GM12892 (cell line): ENCODE data around the gene PIK3R6.
A peak's percentile ranks its signal among the peaks of the same experiment; 100 is the strongest.

Source experiments
- DNase-seq: peaks from one replicate; pipeline ENCODE4 v3.0.0; 2011; ENCODE audit not compliant: insufficient read length
- FAIRE-seq: peaks from 2 replicates; lab custom pipeline; 2011; peaks lifted over from hg19 to GRCh38; lab: Jason Lieb, UNC
- POLR2A ChIP-seq: IDR thresholded peaks from 2 replicates; pipeline ENCODE4 v1.6.1; 2011; ENCODE audit warnings: low read depth, low read length, control low read depth
- POLR2AphosphoS5 ChIP-seq: IDR thresholded peaks from 2 replicates; pipeline ENCODE4 v1.6.1; 2011; ENCODE audit warnings: low read depth, low read length, control low read depth
- TAF1 ChIP-seq: IDR thresholded peaks from 2 replicates; pipeline ENCODE4 v1.6.1; 2011; ENCODE audit warnings: low read depth, mild to moderate bottlenecking, control low read depth, low read length, borderline replicate concordance

The PIK3R6 gene

GRCh38 chr17:8837563-8838075 lies 29.9 kb downstream of the PIK3R6 start:
- peak; percentile 27 for FAIRE-seq
- no peak for DNase-seq
- TF ChIP-seq POLR2AphosphoS5, result no peak; the same call in 1 of the 2 replicates
- no peak for TF ChIP-seq TAF1
- no peak for TF ChIP-seq POLR2A

GRCh38 chr17:8836821-8837562 lies 30.5 kb downstream of the PIK3R6 start:
- no peak for FAIRE-seq
- TF ChIP-seq POLR2A, result peak; percentile 37; the same call in 1 of the 2 replicates
- no peak; the same call in 1 of the 2 replicates for TF ChIP-seq POLR2AphosphoS5
- no peak for TF ChIP-seq TAF1
- DNase-seq, result no peak

- TF ChIP-seq TAF1 (no peak), POLR2AphosphoS5 (peak; percentile 30; the same call in 1 of the 2 replicates), POLR2A (0 out of 2 replicates have a peak, but pooled peaks have one; percentile 23)
- FAIRE-seq (no peak), DNase-seq (no peak)
Measured at GRCh38 chr17:8835631-8836364, 31.7 kb downstream of the PIK3R6 start.

- no peak for TF ChIP-seq POLR2AphosphoS5
- no peak for FAIRE-seq
- no peak for DNase-seq
Measured at GRCh38 chr17:8835106-8835505, 32.4 kb downstream of the PIK3R6 start.

GRCh38 chr17:8832711-8833352 lies 34.6 kb downstream of the PIK3R6 start:
- TF ChIP-seq TAF1 (no peak), POLR2AphosphoS5 (no peak), POLR2A (no peak)
- FAIRE-seq, result no peak
- peak; percentile 45 for DNase-seq

GRCh38 chr17:8831234-8831849 lies 36.1 kb downstream of the PIK3R6 start:
- no peak for DNase-seq
- peak; percentile 78 for TF ChIP-seq POLR2AphosphoS5
- no peak for TF ChIP-seq TAF1
- peak; percentile 57; the same call in 1 of the 2 replicates for TF ChIP-seq POLR2A
- no peak for FAIRE-seq

GRCh38 chr17:8830141-8830540 lies 37.3 kb downstream of the PIK3R6 start:
- TF ChIP-seq TAF1 (no peak), POLR2A (no peak), POLR2AphosphoS5 (no peak; the same call in 1 of the 2 replicates)
- FAIRE-seq, result no peak
- no peak for DNase-seq

- peak; percentile 70 for FAIRE-seq
- peak; percentile 98 for TF ChIP-seq POLR2AphosphoS5
- no peak for TF ChIP-seq TAF1
- peak; percentile 84 for TF ChIP-seq POLR2A
- no peak for DNase-seq
Measured at GRCh38 chr17:8829036-8829941, 38.2 kb downstream of the PIK3R6 start.

GRCh38 chr17:8828517-8828875 lies 39.0 kb downstream of the PIK3R6 start:
- TF ChIP-seq POLR2AphosphoS5 (no peak), POLR2A (no peak), TAF1 (no peak)
- DNase-seq, result no peak
- FAIRE-seq, result no peak

- no peak for FAIRE-seq
Measured at GRCh38 chr17:8826808-8827435, 40.6 kb downstream of the PIK3R6 start.

More at GRCh38 chr17:8826808-8827435, 40.6 kb downstream of the PIK3R6 start:
- TF ChIP-seq TAF1, result no peak
- TF ChIP-seq POLR2AphosphoS5, result 0 out of 2 replicates have a peak, but pooled peaks have one; percentile 45
- no peak for DNase-seq
